ENCODE results near the gene CCL5.
"Not testable (repeated sequence)": the region's sequence is repeated elsewhere in the genome, so short reads cannot be mapped to it uniquely, and the experiment has no call there.

Gene CCL5

GRCh38 chr17:35898283-35899070 is 18.3 kb upstream of the CCL5 start:
- no peak for TF ChIP-seq SPI1 (IDR thresholded peaks at IDR 0.05; ENCODE audit: borderline replicate concordance, low read depth)
- no peak for TF ChIP-seq POLR2AphosphoS5 (IDR thresholded peaks at IDR 0.05; ENCODE audit: low read depth)
- no peak for TF ChIP-seq REST (IDR thresholded peaks at IDR 0.05; ENCODE audit: insufficient replicate concordance, low read depth)
- TF ChIP-seq CTCF (IDR thresholded peaks at IDR 0.05; ENCODE audit: insufficient read depth, low read length), result no peak
- no peak for TF ChIP-seq GABPA (IDR thresholded peaks at IDR 0.05; ENCODE audit: low read depth)
- H3K27ac ChIP-seq (replicated peaks), result peak overlapping the region; percentile 25
- H3K27me3 ChIP-seq (ENCODE audit: insufficient read depth, poor library complexity, severe bottlenecking), result no peaks in the 10 kb centered on the region
- peak; percentile 63 to 72 for DNase-seq (ENCODE audit: low read depth in 1 of 2, low spot score in 1 of 2)
- no peak overlapping the region for H3K4me3 ChIP-seq (replicated peaks; ENCODE audit: insufficient read depth, low read length)

- H3K4me3 ChIP-seq (replicated peaks; ENCODE audit: insufficient read depth, low read length); DNase-seq (ENCODE audit: low read depth in 1 of 2, low spot score in 1 of 2); H3K27me3 ChIP-seq (ENCODE audit: insufficient read depth, poor library complexity, severe bottlenecking): not testable (repeated sequence)
- peak overlapping the region; percentile 25; the same call in 1 of the 2 replicates for H3K27ac ChIP-seq (replicated peaks)
Observed at GRCh38 chr17:35897772-35898171, 17.6 kb upstream of the CCL5 start.

- peak; percentile 69 for TF ChIP-seq POLR2AphosphoS5 (IDR thresholded peaks at IDR 0.05; ENCODE audit: low read depth)
- TF ChIP-seq CTCF (IDR thresholded peaks at IDR 0.05; ENCODE audit: insufficient read depth, low read length), result no peak
- Histone ChIP-seq H3K27ac (replicated peaks) (peak overlapping the region; percentile 87), H3K27me3 (ENCODE audit: insufficient read depth, poor library complexity, severe bottlenecking) (no peaks in the 10 kb centered on the region), H3K4me3 (replicated peaks; ENCODE audit: insufficient read depth, low read length) (no peak overlapping the region)
- DNase-seq (ENCODE audit: low read depth in 1 of 2, low spot score in 1 of 2), result peak; percentile 91
Observed at GRCh38 chr17:35895636-35896587, 15.8 kb upstream of the CCL5 start.

- DNase-seq (ENCODE audit: low read depth in 1 of 2, low spot score in 1 of 2), result no peak
- Histone ChIP-seq H3K4me3 (replicated peaks; ENCODE audit: insufficient read depth, low read length) (no peak overlapping the region), H3K27me3 (ENCODE audit: insufficient read depth, poor library complexity, severe bottlenecking) (no peaks in the 10 kb centered on the region), H3K27ac (replicated peaks) (no peak overlapping the region)
- TF ChIP-seq SPI1 (IDR thresholded peaks at IDR 0.05; ENCODE audit: borderline replicate concordance, low read depth), result no peak
- no peak for TF ChIP-seq REST (IDR thresholded peaks at IDR 0.05; ENCODE audit: insufficient replicate concordance, low read depth)
- TF ChIP-seq POLR2AphosphoS5 (IDR thresholded peaks at IDR 0.05; ENCODE audit: low read depth), result no peak
- no peak for TF ChIP-seq GABPA (IDR thresholded peaks at IDR 0.05; ENCODE audit: low read depth)
- TF ChIP-seq CTCF (IDR thresholded peaks at IDR 0.05; ENCODE audit: insufficient read depth, low read length), result no peak
Observed at GRCh38 chr17:35894206-35894605, 14.0 kb upstream of the CCL5 start.
